SK-N-SH treated with all-trans-retinoic acid at 6 μM for 48 hours (cell line): Measurements from ENCODE around the gene SRF.

Experiments used
- ATAC-seq: fragments of 200-7000 bp; cut with Tn5 transposase; 3 replicates; pipeline ENCODE4 v1.9.1; 2020; ENCODE audit warnings: mild to moderate bottlenecking, moderate library complexity
- ARNTL ChIP-seq: fragments of 450-650 bp; formaldehyde crosslinking; IDR thresholded peaks from 2 replicates; pipeline ENCODE4 v1.5.0; 2020; ENCODE audit warnings: low read depth, mild to moderate bottlenecking, moderate library complexity, borderline replicate concordance
- BACH2 ChIP-seq: fragments of 250-450 bp; sonication (Bioruptor Pico); IDR thresholded peaks from 2 replicates; pipeline ENCODE4 v1.9.0; 2021; ENCODE audit warnings: mild to moderate bottlenecking, borderline replicate concordance
- CREB5 ChIP-seq: fragments of 250-450 bp; sonication (Bioruptor Pico); IDR thresholded peaks from 2 replicates; pipeline ENCODE4 v1.5.1; 2020; ENCODE audit warnings: low read depth, mild to moderate bottlenecking, moderate library complexity
- CSDC2 ChIP-seq: fragments of 250-450 bp; sonication (Bioruptor Pico); IDR thresholded peaks from 2 replicates; pipeline ENCODE4 v1.5.0; 2020; ENCODE audit warnings: mild to moderate bottlenecking, moderate library complexity
- CSRNP3 ChIP-seq: fragments of 250-450 bp; sonication (Bioruptor Pico); IDR thresholded peaks from 2 replicates; pipeline ENCODE4 v1.5.1; 2021; ENCODE audit warnings: mild to moderate bottlenecking, moderate library complexity
- ESRRG ChIP-seq: fragments of 250-450 bp; sonication (Bioruptor Pico); IDR thresholded peaks from 2 replicates; pipeline ENCODE4 v1.6.1; 2021; ENCODE audit warnings: mild to moderate bottlenecking
- GLIS3 ChIP-seq: fragments of 250-450 bp; sonication (Bioruptor Pico); IDR thresholded peaks from 2 replicates; pipeline ENCODE4 v1.5.0; 2020; ENCODE audit warnings: mild to moderate bottlenecking, moderate library complexity
- ISL1 ChIP-seq: fragments of 250-450 bp; sonication (Bioruptor Pico); IDR thresholded peaks from 2 replicates; pipeline ENCODE4 v2.1.2; 2022; ENCODE audit warnings: mild to moderate bottlenecking, moderate library complexity
- OSR1 ChIP-seq: fragments of 250-450 bp; sonication (Bioruptor Pico); IDR thresholded peaks from 2 replicates; pipeline ENCODE4 v1.8.0; 2022; ENCODE audit warnings: moderate library complexity, mild to moderate bottlenecking, inconsistent platforms
- PATZ1 ChIP-seq: fragments of 250-450 bp; sonication (Bioruptor Pico); IDR thresholded peaks from 2 replicates; pipeline ENCODE4 v1.8.0; 2020; ENCODE audit warnings: mild to moderate bottlenecking, moderate library complexity, borderline replicate concordance
- POU6F1 ChIP-seq: fragments of 250-450 bp; sonication (Bioruptor Pico); IDR thresholded peaks from 2 replicates; pipeline ENCODE4 v1.8.0; 2021; ENCODE audit warnings: low read depth, mild to moderate bottlenecking, moderate library complexity, borderline replicate concordance
- PPARA ChIP-seq: fragments of 250-450 bp; sonication (Bioruptor Pico); IDR thresholded peaks from 2 replicates; pipeline ENCODE4 v1.5.0; 2020; ENCODE audit warnings: mild to moderate bottlenecking, borderline replicate concordance
- RARB ChIP-seq: fragments of 250-450 bp; sonication (Bioruptor Pico); IDR thresholded peaks from 2 replicates; pipeline ENCODE4 v1.8.0; 2021; ENCODE audit warnings: mild to moderate bottlenecking, moderate library complexity
- SNAI2 ChIP-seq: fragments of 250-450 bp; sonication (Bioruptor Pico); IDR thresholded peaks from 2 replicates; pipeline ENCODE4 v1.5.0; 2020; ENCODE audit warnings: mild to moderate bottlenecking, moderate library complexity
- TCF4 ChIP-seq: fragments of 250-450 bp; sonication (Bioruptor Pico); IDR thresholded peaks from 2 replicates; pipeline ENCODE4 v1.8.0; 2021; ENCODE audit warnings: mild to moderate bottlenecking, moderate library complexity, borderline replicate concordance
- ZC3H10 ChIP-seq: fragments of 250-450 bp; sonication (Bioruptor Pico); IDR thresholded peaks from 2 replicates; pipeline ENCODE4 v1.5.1; 2021; ENCODE audit warnings: mild to moderate bottlenecking, moderate library complexity
- ZFP3 ChIP-seq: fragments of 250-450 bp; sonication (Bioruptor Pico); IDR thresholded peaks from 2 replicates; pipeline ENCODE4 v1.5.0; 2020; ENCODE audit warnings: mild to moderate bottlenecking, moderate library complexity
- ZFP30 ChIP-seq: fragments of 450-650 bp; formaldehyde crosslinking; IDR thresholded peaks from 2 replicates; pipeline ENCODE4 v1.5.0; 2022; ENCODE audit warnings: mild to moderate bottlenecking, moderate library complexity
- ZNF565 ChIP-seq: fragments of 450-650 bp; formaldehyde crosslinking; conservative IDR thresholded peaks from 2 replicates; pipeline ENCODE4 v1.5.0; 2020; ENCODE audit warnings: low read depth, mild to moderate bottlenecking, moderate library complexity
- ZNF70 ChIP-seq: fragments of 450-650 bp; formaldehyde crosslinking; IDR thresholded peaks from 2 replicates; pipeline ENCODE4 v1.5.0; 2020; ENCODE audit warnings: mild to moderate bottlenecking, moderate library complexity

The SRF gene

GRCh38 chr6:43215066-43215465 lies 44.0 kb downstream of the SRF start:
- no peak for ATAC-seq
- TF ChIP-seq CSRNP3 (CRISPR knock-in tag) (no peak), ZC3H10 (no peak), PATZ1 (CRISPR knock-in tag) (no peak), GLIS3 (CRISPR knock-in tag) (no peak), PPARA (no peak), OSR1 (no peak), ISL1 (CRISPR knock-in tag) (no peak), RARB (CRISPR knock-in tag) (no peak), ARNTL (no peak), ZNF70 (CRISPR knock-in tag) (no peak), CSDC2 (CRISPR knock-in tag) (no peak), ZFP30 (CRISPR knock-in tag) (no peak)

GRCh38 chr6:43216200-43216599 lies 45.1 kb downstream of the SRF start:
- TF ChIP-seq ZFP30 (CRISPR knock-in tag) (no peak), ARNTL (no peak), ZNF70 (CRISPR knock-in tag) (no peak), PATZ1 (CRISPR knock-in tag) (no peak), ZNF565 (CRISPR knock-in tag) (no peak)
- ATAC-seq: no peak

- TF ChIP-seq ZC3H10: no peak
- no peak for TF ChIP-seq ZNF70 (CRISPR knock-in tag)
- no peak for TF ChIP-seq BACH2 (CRISPR knock-in tag)
- TF ChIP-seq RARB (CRISPR knock-in tag): no peak
- no peak for TF ChIP-seq SNAI2 (CRISPR knock-in tag)
- TF ChIP-seq ISL1 (CRISPR knock-in tag): no peak
- no peak for TF ChIP-seq TCF4 (CRISPR knock-in tag)
- no peak for TF ChIP-seq ZFP3 (CRISPR knock-in tag)
- TF ChIP-seq CREB5 (CRISPR knock-in tag): no peak
- TF ChIP-seq POU6F1 (CRISPR knock-in tag): no peak
- no peak for TF ChIP-seq PPARA
- no peak for TF ChIP-seq ESRRG (CRISPR knock-in tag)
- TF ChIP-seq PATZ1 (CRISPR knock-in tag): no peak
- no peak for TF ChIP-seq ARNTL
- TF ChIP-seq CSDC2 (CRISPR knock-in tag): no peak
- no peak for TF ChIP-seq ZFP30 (CRISPR knock-in tag)
- no peak for TF ChIP-seq CSRNP3 (CRISPR knock-in tag)
- ATAC-seq: no peak
These were observed 46.3 kb downstream of the SRF start for GRCh38 chr6:43217351-43217750.
